Measurements from ENCODE around the gene FAM228B. TPM values are rescaled to one million over a fixed set of nuclear protein-coding genes. Genes with fewer than 3 reads are reported as not detected.
A peak's percentile ranks its signal among the peaks of the same experiment; 100 is the strongest.
"Not testable (repeated sequence)": the region's sequence is repeated elsewhere in the genome, so short reads cannot be mapped to it uniquely, and the experiment has no call there.

The FAM228B gene
- total RNA-seq, 1 experiment from 2014 or later: 5.6 TPM

GRCh38 chr2:24102677-24103076 is 20.6 kb upstream of the FAM228B start:
- no peak for DNase-seq (ENCODE audit: low read depth)

- no peak for DNase-seq (ENCODE audit: low read depth)
Observed at GRCh38 chr2:24104110-24104650, 19.1 kb upstream of the FAM228B start.

GRCh38 chr2:24104906-24105305 is 18.4 kb upstream of the FAM228B start:
- DNase-seq (ENCODE audit: low read depth): no peak

- peak; percentile 25 for DNase-seq (ENCODE audit: low read depth)
Observed at GRCh38 chr2:24105816-24106215, 17.5 kb upstream of the FAM228B start.

GRCh38 chr2:24106786-24107185 is 16.5 kb upstream of the FAM228B start:
- no peak for DNase-seq (ENCODE audit: low read depth)

- no peak for DNase-seq (ENCODE audit: low read depth)
Observed at GRCh38 chr2:24107336-24107735, 15.9 kb upstream of the FAM228B start.

GRCh38 chr2:24109431-24109830 is 13.8 kb upstream of the FAM228B start:
- DNase-seq (ENCODE audit: low read depth): not testable (repeated sequence)

- DNase-seq (ENCODE audit: low read depth): no peak
Observed at GRCh38 chr2:24110660-24111303, 12.5 kb upstream of the FAM228B start.

- no peak for DNase-seq (ENCODE audit: low read depth)
Observed at GRCh38 chr2:24111407-24111901, 11.8 kb upstream of the FAM228B start.

- no peak for DNase-seq (ENCODE audit: low read depth)
Observed at GRCh38 chr2:24115057-24115456, 8.2 kb upstream of the FAM228B start.

- DNase-seq (ENCODE audit: low read depth): no peak
Observed at GRCh38 chr2:24117902-24118301, 5.4 kb upstream of the FAM228B start.

- no peak for DNase-seq (ENCODE audit: low read depth)
Observed at GRCh38 chr2:24121066-24121465, 2.2 kb upstream of the FAM228B start.

GRCh38 chr2:24121469-24121868 is 1.8 kb upstream of the FAM228B start:
- DNase-seq (ENCODE audit: low read depth): no peak

GRCh38 chr2:24122366-24123194 is 689 bp upstream of the FAM228B start:
- peak; percentile 13 for DNase-seq (ENCODE audit: low read depth)

GRCh38 chr2:24123922-24124580 is 782 bp downstream of the FAM228B start:
- peak; percentile 26 for DNase-seq (ENCODE audit: low read depth)

- DNase-seq (ENCODE audit: low read depth): no peak
Observed at GRCh38 chr2:24125956-24126355, 2.7 kb downstream of the FAM228B start.

GRCh38 chr2:24132543-24132942 is 9.3 kb downstream of the FAM228B start:
- no peak for DNase-seq (ENCODE audit: low read depth)

- not testable (repeated sequence) for DNase-seq (ENCODE audit: low read depth)
Observed at GRCh38 chr2:24140305-24140704, 17.0 kb downstream of the FAM228B start.

- DNase-seq (ENCODE audit: low read depth): no peak
Observed at GRCh38 chr2:24147364-24147763, 24.1 kb downstream of the FAM228B start.

- no peak for DNase-seq (ENCODE audit: low read depth)
Observed at GRCh38 chr2:24152413-24153197, 29.3 kb downstream of the FAM228B start.

- DNase-seq (ENCODE audit: low read depth): no peak
Observed at GRCh38 chr2:24153478-24153877, 30.2 kb downstream of the FAM228B start.
